ENCODE measurements around the gene PHLPP1.

- no peak for TF ChIP-seq SNAI2 (CRISPR knock-in tag; IDR thresholded peaks at IDR 0.05)
- no peak for TF ChIP-seq ZC3H10 (CRISPR knock-in tag; IDR thresholded peaks at IDR 0.05)
- no peak for TF ChIP-seq TOX (CRISPR knock-in tag; IDR thresholded peaks at IDR 0.05; ENCODE audit: borderline replicate concordance)
- TF ChIP-seq ZFP3 (CRISPR knock-in tag; IDR thresholded peaks at IDR 0.05), result no peak
- TF ChIP-seq TSHZ2 (CRISPR knock-in tag; IDR thresholded peaks at IDR 0.05), result no peak
- no peak for TF ChIP-seq ARNTL (CRISPR knock-in tag; IDR thresholded peaks at IDR 0.05; ENCODE audit: borderline replicate concordance, low read depth)
- no peak for TF ChIP-seq ZNF565 (CRISPR knock-in tag; conservative IDR thresholded peaks at IDR 0.05; ENCODE audit: low read depth)
- no peak for TF ChIP-seq ZNF8 (CRISPR knock-in tag; IDR thresholded peaks at IDR 0.05)
- TF ChIP-seq TCF4 (CRISPR knock-in tag; IDR thresholded peaks at IDR 0.05; ENCODE audit: borderline replicate concordance), result no peak
- no peak for TF ChIP-seq PATZ1 (CRISPR knock-in tag; IDR thresholded peaks at IDR 0.05; ENCODE audit: borderline replicate concordance)
Measured at GRCh38 chr18:62744076-62744968, 29.0 kb downstream of the PHLPP1 start.

All from SK-N-SH treated with all-trans-retinoic acid at 6 μM for 48 hours (cell line).